ENCODE measurements around the gene FYB1. TPM values are rescaled to one million over a fixed set of nuclear protein-coding genes. Genes with fewer than 3 reads are reported as not detected.

Gene FYB1
- total RNA-seq, 1 donor from 2014 or later: not detected

GRCh38 chr5:39151745-39152144, 67.6 kb downstream of the FYB1 start:
- H3K9me3 Mint-ChIP-seq (ENCODE audit: low read depth): no peaks in the 10 kb centered on the region
- no peaks in the 10 kb centered on the region for H3K36me3 Mint-ChIP-seq (ENCODE audit: low read depth)
- TF ChIP-seq CTCF (IDR thresholded peaks at IDR 0.05): no peak
- DNase-seq (ENCODE audit: low spot score): no peak
- H3K4me1 Mint-ChIP-seq (ENCODE audit: low read depth): no peaks in the 10 kb centered on the region
- no peaks in the 10 kb centered on the region for H3K27me3 Mint-ChIP-seq (ENCODE audit: low read depth)
- no peak overlapping the region for H3K27ac Mint-ChIP-seq (ENCODE audit: unreplicated experiment)
- no peak overlapping the region for H3K4me3 Mint-ChIP-seq (ENCODE audit: unreplicated experiment)

- H3K4me3 Mint-ChIP-seq (ENCODE audit: unreplicated experiment): no peak overlapping the region
- no peak overlapping the region for H3K27ac Mint-ChIP-seq (ENCODE audit: unreplicated experiment)
- no peaks in the 10 kb centered on the region for H3K9me3 Mint-ChIP-seq (ENCODE audit: low read depth)
- TF ChIP-seq CTCF (IDR thresholded peaks at IDR 0.05): no peak
- H3K27me3 Mint-ChIP-seq (ENCODE audit: low read depth): no peaks in the 10 kb centered on the region
- H3K4me1 Mint-ChIP-seq (ENCODE audit: low read depth): no peaks in the 10 kb centered on the region
- no peaks in the 10 kb centered on the region for H3K36me3 Mint-ChIP-seq (ENCODE audit: low read depth)
- no peak for DNase-seq (ENCODE audit: low spot score)
Observed at GRCh38 chr5:39149966-39150365, 69.4 kb downstream of the FYB1 start.

GRCh38 chr5:39148983-39149534, 70.3 kb downstream of the FYB1 start:
- Mint-ChIP-seq H3K4me3 (ENCODE audit: unreplicated experiment) (no peak overlapping the region), H3K36me3 (ENCODE audit: low read depth) (no peaks in the 10 kb centered on the region), H3K9me3 (ENCODE audit: low read depth) (no peaks in the 10 kb centered on the region), H3K4me1 (ENCODE audit: low read depth) (no peaks in the 10 kb centered on the region), H3K27ac (ENCODE audit: unreplicated experiment) (no peak overlapping the region), H3K27me3 (ENCODE audit: low read depth) (no peaks in the 10 kb centered on the region)
- TF ChIP-seq CTCF (IDR thresholded peaks at IDR 0.05): peak; percentile 82
- DNase-seq (ENCODE audit: low spot score): no peak

GRCh38 chr5:39146831-39147540, 72.4 kb downstream of the FYB1 start:
- Mint-ChIP-seq H3K27me3 (ENCODE audit: low read depth) (no peaks in the 10 kb centered on the region), H3K9me3 (ENCODE audit: low read depth) (no peaks in the 10 kb centered on the region), H3K27ac (ENCODE audit: unreplicated experiment) (no peak overlapping the region), H3K4me3 (ENCODE audit: unreplicated experiment) (no peak overlapping the region), H3K4me1 (ENCODE audit: low read depth) (no peaks in the 10 kb centered on the region), H3K36me3 (ENCODE audit: low read depth) (no peaks in the 10 kb centered on the region)
- TF ChIP-seq CTCF (IDR thresholded peaks at IDR 0.05): no peak
- no peak for DNase-seq (ENCODE audit: low spot score)

GRCh38 chr5:39143151-39143860, 76.1 kb downstream of the FYB1 start:
- Mint-ChIP-seq H3K27ac (ENCODE audit: unreplicated experiment) (no peak overlapping the region), H3K9me3 (ENCODE audit: low read depth) (no peaks in the 10 kb centered on the region), H3K36me3 (ENCODE audit: low read depth) (no peaks in the 10 kb centered on the region), H3K4me1 (ENCODE audit: low read depth) (peaks cover 6% of the 10 kb centered on the region), H3K4me3 (ENCODE audit: unreplicated experiment) (no peak overlapping the region), H3K27me3 (ENCODE audit: low read depth) (no peaks in the 10 kb centered on the region)
- TF ChIP-seq CTCF (IDR thresholded peaks at IDR 0.05): no peak
- DNase-seq (ENCODE audit: low spot score): no peak

All from chondrocyte (in vitro differentiated cells).